RWPE1 (cell line): ENCODE measurements around the gene GTPBP8.

Experiments
- CTCF ChIA-PET: fragments of 350-600 bp; sonication (Branson Sonifier 250); formaldehyde crosslinking; extraction: SDS; loops from one replicate; lab custom pipeline; 2021; lab: Yijun Ruan, JAX
- POLR2A ChIA-PET: fragments of 400-600 bp; formaldehyde crosslinking; extraction: SDS; loops from one replicate; lab custom pipeline; 2020; ENCODE audit warnings: antibody characterized with exemption; ENCODE audit not compliant: low non-redundant PET; lab: Yijun Ruan, JAX
- DNase-seq: peaks from one replicate; pipeline ENCODE4 v3.0.0; 2012; ENCODE audit warnings: low spot score
- H3K27ac ChIP-seq: fragments of 450-650 bp; 2 replicates; pipeline ENCODE4 v1.5.1; 2017
- CTCF ChIP-seq: fragments of 450-650 bp; conservative IDR thresholded peaks from 2 replicates; pipeline ENCODE4 v1.5.1; 2017; ENCODE audit warnings: low read depth, mild to moderate bottlenecking

Gene GTPBP8

DNA sequence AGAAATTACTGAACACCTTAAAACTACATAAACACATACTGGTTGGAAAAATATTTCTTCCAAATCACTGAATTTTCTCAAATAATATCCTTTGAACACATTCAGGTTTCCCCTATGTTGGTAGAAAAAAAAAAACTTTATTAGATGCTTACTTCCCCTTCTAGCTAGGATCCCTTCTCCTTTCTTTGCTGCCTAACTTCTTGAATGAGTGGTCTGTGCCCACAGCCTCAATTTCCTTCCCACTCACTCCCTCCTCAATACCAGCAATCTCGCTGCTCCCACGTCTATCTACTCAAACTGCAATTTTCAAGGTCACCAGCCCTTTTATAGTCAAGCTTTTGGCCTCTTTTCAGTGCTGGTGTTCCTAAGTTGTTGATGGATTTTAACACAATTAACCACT is 24.2 kb upstream of the GTPBP8 start:
- CTCF ChIA-PET = interaction anchor here (0.6 kb wide), 1 partner anchor 425 kb away, joined by 5 read pairs; no protein-coding TSS in a partner anchor
- no peak for DNase-seq
- no peak for TF ChIP-seq CTCF
- POLR2A ChIA-PET = no interaction called here
- H3K27ac ChIP-seq = no peak overlapping the region

DNA sequence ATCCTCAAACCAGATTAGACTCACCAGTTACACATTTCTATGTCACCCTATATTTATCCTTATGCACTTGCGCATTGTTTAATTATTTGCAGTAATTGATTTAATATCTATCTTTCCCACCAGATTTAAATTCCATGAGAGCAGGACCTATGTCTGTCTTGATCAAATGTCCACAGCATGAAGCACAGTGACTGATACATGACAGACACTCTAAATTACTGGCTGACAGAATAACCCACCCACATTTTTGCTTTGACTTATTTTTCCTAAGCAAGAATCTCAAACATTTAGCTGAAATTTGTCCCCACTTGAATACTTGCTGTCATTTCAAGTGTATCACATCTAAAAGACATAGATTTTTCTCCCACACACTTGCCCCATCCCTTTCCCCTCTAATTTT is 23.4 kb upstream of the GTPBP8 start:
- ChIA-PET POLR2A (no interaction called here), CTCF (interaction anchor here (0.7 kb wide), 1 partner anchor 70 kb away, joined by 3 read pairs; no protein-coding TSS in a partner anchor)
- no peak for TF ChIP-seq CTCF
- DNase-seq = no peak
- H3K27ac ChIP-seq = no peak overlapping the region

GRCh38 chr3:112967828-112968227 is 23.0 kb upstream of the GTPBP8 start:
- no peak for DNase-seq
- TF ChIP-seq CTCF = no peak
- CTCF ChIA-PET = interaction anchor here (0.7 kb wide), 1 partner anchor 70 kb away, joined by 3 read pairs; no protein-coding TSS in a partner anchor
- POLR2A ChIA-PET = no interaction called here
- no peak overlapping the region for H3K27ac ChIP-seq

DNA sequence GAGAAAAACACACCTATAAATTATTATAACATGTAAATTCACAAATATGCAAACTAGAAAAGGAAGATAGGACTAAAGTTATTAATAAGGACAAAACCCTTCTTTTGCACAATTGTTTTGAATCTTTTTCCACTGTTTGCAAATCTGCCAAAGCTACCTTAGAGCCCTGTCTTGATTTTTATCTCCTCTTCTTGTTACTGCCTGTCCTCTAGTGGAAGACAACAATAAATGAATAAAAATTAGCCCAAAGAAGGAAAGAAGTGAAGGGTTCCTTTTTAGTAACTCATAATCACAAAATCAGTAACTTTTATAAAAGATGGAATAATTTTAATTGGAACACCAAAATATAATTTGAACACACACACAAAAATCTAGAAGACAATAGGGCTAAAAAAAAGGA is 18.6 kb upstream of the GTPBP8 start:
- H3K27ac ChIP-seq = no peak overlapping the region
- no peak for TF ChIP-seq CTCF
- CTCF ChIA-PET = interaction anchor here (0.7 kb wide), 2 partner anchors 390 to 393 kb away, joined by 4 to 8 read pairs; no protein-coding TSS in a partner anchor
- POLR2A ChIA-PET = no interaction called here
- no peak for DNase-seq

- H3K27ac ChIP-seq = no peak overlapping the region
- CTCF ChIA-PET = interaction anchor here (0.8 to 1.1 kb wide), 2 partner anchors 11 to 239 kb away, joined by 3 read pairs; no protein-coding TSS in a partner anchor
- TF ChIP-seq CTCF = no peak
- no peak for DNase-seq
- POLR2A ChIA-PET = no interaction called here
These were observed 17.2 kb upstream of the GTPBP8 start for GRCh38 chr3:112973325-112974177.

DNA sequence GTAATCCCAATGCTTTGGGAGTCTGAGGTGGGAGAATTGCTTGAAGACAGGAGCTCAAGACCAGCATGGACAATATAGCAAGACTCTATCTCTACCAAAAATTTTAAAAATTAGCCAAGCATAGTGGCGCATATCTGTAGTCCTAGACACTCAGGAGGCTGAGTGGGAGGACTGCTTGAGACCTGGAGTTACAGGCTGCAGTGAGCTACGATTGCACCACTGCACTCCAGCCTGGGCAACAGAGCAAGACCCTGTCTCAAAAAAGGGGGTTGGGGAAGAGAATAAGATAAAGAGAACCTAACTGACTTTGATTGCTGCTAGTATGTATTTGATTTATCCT is 16.6 kb upstream of the GTPBP8 start:
- CTCF ChIA-PET = interaction anchor here (1.1 kb wide), 1 partner anchor 239 kb away, joined by 3 read pairs; no protein-coding TSS in a partner anchor

More for the DNA sequence above, 16.6 kb upstream of the GTPBP8 start:
- TF ChIP-seq CTCF = no peak
- no peak overlapping the region for H3K27ac ChIP-seq
- DNase-seq = no peak
- POLR2A ChIA-PET = no interaction called here
